Measurements from ENCODE around the gene UTS2R.

- TF ChIP-seq CTCF (optimal IDR thresholded peaks at IDR 0.05 in 1 of 3, IDR thresholded peaks at IDR 0.05 in 1 of 3, conservative IDR thresholded peaks at IDR 0.05 in 1 of 3; ENCODE audit: extremely low read depth in 1 of 3, insufficient read depth in 2 of 3, low read length in 3 of 3) (no peak), EZH2 (IDR thresholded peaks at IDR 0.05; ENCODE audit: low read length) (no peak)
Observed at GRCh38 chr17:82372249-82373071, 895 bp downstream of the UTS2R start.
